ENCODE data around the gene MTHFD1.

GRCh38 chr14:64421166-64421565 is 33.0 kb downstream of the MTHFD1 start:
- no peak for TF ChIP-seq EZH2phosphoT487 (IDR thresholded peaks at IDR 0.05; ENCODE audit: low read depth, severe bottlenecking, unreplicated experiment)
- no peak for TF ChIP-seq CTCF (IDR thresholded peaks at IDR 0.05; ENCODE audit: poor library complexity)
- TF ChIP-seq EZH2 (IDR thresholded peaks at IDR 0.05; ENCODE audit: borderline replicate concordance): no peak
